SU-DHL-6 (cell line): ENCODE results near the gene DEPDC1B.

Experiments
- CTCF ChIP-seq: fragments of 200-600 bp; sonication (generic); IDR thresholded peaks from one replicate; pipeline ENCODE4 v1.5.1; 2017; ENCODE audit warnings: antibody characterized with exemption, mild to moderate bottlenecking, low read length, moderate library complexity; ENCODE audit not compliant: insufficient read depth, poor library complexity, severe bottlenecking
- EZH2phosphoT487 ChIP-seq: fragments of 200-600 bp; sonication (generic), shearing (Covaris generic); conservative IDR thresholded peaks from 2 replicates; pipeline ENCODE4 v1.6.1; 2018; ENCODE audit warnings: mild to moderate bottlenecking, antibody characterized with exemption, low read length, moderate library complexity, mixed read lengths

DNA sequence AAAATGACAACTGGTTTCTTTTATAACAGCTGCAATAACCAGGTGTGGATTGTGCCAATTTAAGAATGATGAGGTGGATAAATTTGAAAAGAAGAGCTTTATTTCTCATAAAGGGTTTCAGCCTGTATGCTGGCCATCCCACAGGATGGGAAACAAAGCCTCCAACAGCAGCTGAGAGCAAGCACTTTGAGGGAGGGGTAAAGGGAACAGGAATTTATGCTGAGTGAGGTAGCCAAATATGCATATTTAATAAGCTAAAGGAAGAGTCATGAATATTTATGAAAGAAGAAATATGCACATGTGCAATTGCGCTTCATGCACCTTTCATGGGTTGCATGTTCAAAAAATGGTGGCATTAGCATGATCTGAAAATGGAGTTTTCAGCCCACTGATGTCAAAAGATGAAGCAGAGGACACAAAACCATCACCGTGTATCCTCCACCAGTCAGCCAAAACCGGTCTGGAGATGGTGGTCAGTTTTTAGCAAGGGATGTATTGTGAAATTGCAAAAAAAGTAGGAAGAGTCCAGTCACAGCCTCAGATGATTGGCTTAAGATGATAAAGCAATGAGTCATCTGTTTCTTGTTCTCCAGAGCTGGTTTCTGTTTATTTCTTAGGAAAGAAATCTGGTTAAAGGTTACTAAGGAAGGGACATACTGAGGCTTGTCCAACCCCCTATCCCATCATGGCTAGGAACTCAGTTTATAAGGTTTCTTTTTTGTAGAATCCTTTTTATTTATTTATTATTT, 47.9 kb downstream of the DEPDC1B start:
- TF ChIP-seq CTCF (no peak), EZH2phosphoT487 (no peak)
